H9 (cell line): ENCODE results near the gene CALN1. TPM values are rescaled to one million over a fixed set of nuclear protein-coding genes. Genes with fewer than 3 reads are reported as not detected.

ENCODE experiments used
- DNase-seq: peaks from one replicate; pipeline ENCODE4 v3.0.0-alpha.2; 2017
- H2AFZ ChIP-seq: one replicate; pipeline ENCODE4 v1.6.1; 2013; ENCODE audit warnings: mild to moderate bottlenecking, low read length, control low read depth, moderate library complexity
- H2AK5ac ChIP-seq: 2 replicates; pipeline ENCODE4 v1.6.1; 2013; ENCODE audit warnings: low read length, control low read depth, mixed read lengths; ENCODE audit not compliant: insufficient read length
- H2BK120ac ChIP-seq: one replicate; pipeline ENCODE4 v1.6.1; 2013; ENCODE audit warnings: low read depth, mild to moderate bottlenecking, low read length, control low read depth, inconsistent platforms; ENCODE audit not compliant: poor library complexity, severe bottlenecking
- H2BK12ac ChIP-seq: 2 replicates; pipeline ENCODE4 v1.6.1; 2013; ENCODE audit warnings: low read length, control low read depth, mixed read lengths, low read depth; ENCODE audit not compliant: insufficient read length
- H2BK15ac ChIP-seq: 2 replicates; pipeline ENCODE4 v1.6.1; 2013; ENCODE audit warnings: low read depth, low read length, control low read depth
- H2BK20ac ChIP-seq: one replicate; pipeline ENCODE4 v1.6.1; 2013; ENCODE audit warnings: low read depth, mild to moderate bottlenecking, low read length, control low read depth, inconsistent platforms; ENCODE audit not compliant: poor library complexity, severe bottlenecking
- H2BK5ac ChIP-seq: 2 replicates; pipeline ENCODE4 v1.6.1; 2013; ENCODE audit warnings: low read length, control low read depth, mixed read lengths; ENCODE audit not compliant: insufficient read length
- H3K14ac ChIP-seq: 2 replicates; pipeline ENCODE4 v1.6.1; 2013; ENCODE audit warnings: low read length, control low read depth; ENCODE audit not compliant: insufficient read depth
- H3K18ac ChIP-seq: 2 replicates; pipeline ENCODE4 v1.6.1; 2013; ENCODE audit warnings: low read depth, mild to moderate bottlenecking, mixed read lengths, low read length, control low read depth; ENCODE audit not compliant: insufficient read length
- H3K23ac ChIP-seq: 2 replicates; pipeline ENCODE4 v1.6.1; 2013; ENCODE audit warnings: low read length, control low read depth, mixed read lengths, low read depth; ENCODE audit not compliant: insufficient read length
- H3K23me2 ChIP-seq: 2 replicates; pipeline ENCODE4 v1.6.1; 2013; ENCODE audit warnings: low read depth, mild to moderate bottlenecking, mixed read lengths, low read length, control low read depth; ENCODE audit not compliant: insufficient read length, poor library complexity, severe bottlenecking
- H3K27ac ChIP-seq: 2 replicates; pipeline ENCODE4 v1.5.1; 2013; ENCODE audit warnings: low read length, control low read depth, mixed read lengths, low read depth; ENCODE audit not compliant: insufficient read length
- H3K27me3 ChIP-seq: 2 replicates; pipeline ENCODE4 v1.6.1; 2013; ENCODE audit warnings: low read length, control low read depth, inconsistent platforms; ENCODE audit not compliant: insufficient read depth
- H3K4ac ChIP-seq: 2 replicates; pipeline ENCODE4 v1.6.1; 2013; ENCODE audit warnings: low read depth, mild to moderate bottlenecking, control low read depth, inconsistent platforms, low read length, moderate library complexity
- H3K4me1 ChIP-seq: 2 replicates; pipeline ENCODE4 v1.6.1; 2013; ENCODE audit warnings: low read length, control low read depth, inconsistent platforms; ENCODE audit not compliant: insufficient read depth
- H3K4me2 ChIP-seq: 2 replicates; pipeline ENCODE4 v1.6.1; 2013; ENCODE audit warnings: low read length, control low read depth, mixed read lengths; ENCODE audit not compliant: insufficient read length, insufficient read depth
- H3K56ac ChIP-seq: 2 replicates; pipeline ENCODE4 v1.6.1; 2013; ENCODE audit warnings: low read depth, mild to moderate bottlenecking, mixed read lengths, low read length, control low read depth; ENCODE audit not compliant: insufficient read length
- H3K79me1 ChIP-seq: 2 replicates; pipeline ENCODE4 v1.6.1; 2013; ENCODE audit warnings: low read depth, mild to moderate bottlenecking, moderate library complexity, low read length, control low read depth, inconsistent platforms; ENCODE audit not compliant: insufficient read depth, poor library complexity, severe bottlenecking
- H3K79me2 ChIP-seq: 2 replicates; pipeline ENCODE4 v1.6.1; 2013; ENCODE audit warnings: low read length, control low read depth, inconsistent platforms; ENCODE audit not compliant: insufficient read depth
- H3K9ac ChIP-seq: 2 replicates; pipeline ENCODE4 v1.6.1; 2013; ENCODE audit warnings: low read length, control low read depth, mixed read lengths; ENCODE audit not compliant: insufficient read length; ENCODE audit errors: extremely low read depth
- H3K9me3 ChIP-seq: one replicate; pipeline ENCODE4 v1.6.1; 2013; ENCODE audit warnings: low read depth, low read length, inconsistent platforms; ENCODE audit not compliant: control insufficient read depth
- H3T11ph ChIP-seq: one replicate; pipeline ENCODE4 v1.6.1; 2013; ENCODE audit warnings: mild to moderate bottlenecking, low read length, control low read depth, inconsistent platforms
- H4K20me1 ChIP-seq: one replicate; pipeline ENCODE4 v1.6.1; 2013; ENCODE audit not compliant: control insufficient read depth, insufficient read length, insufficient read depth
- H4K5ac ChIP-seq: 2 replicates; pipeline ENCODE4 v1.6.1; 2013; ENCODE audit warnings: low read depth, mild to moderate bottlenecking, mixed read lengths, low read length, control low read depth; ENCODE audit not compliant: insufficient read length
- H4K8ac ChIP-seq: replicated peaks from 2 replicates; pipeline ENCODE4 v1.6.1; 2013; ENCODE audit warnings: low read length, control low read depth, mixed read lengths, low read depth; ENCODE audit not compliant: insufficient read length
- H4K91ac ChIP-seq: 2 replicates; pipeline ENCODE4 v1.6.1; 2013; ENCODE audit warnings: low read depth, mild to moderate bottlenecking, moderate library complexity, mixed read lengths, low read length, control low read depth; ENCODE audit not compliant: insufficient read length
- H3K27ac Mint-ChIP-seq, 3 experiments: 2 replicates in 2 of 3; 3 replicates in 1 of 3; pipeline ENCODE4 v1.8.0; 2020 to 2021; ENCODE audit warnings: mixed read lengths in 3 of 3, mild to moderate bottlenecking in 1 of 3, moderate library complexity in 1 of 3
- H3K27me3 Mint-ChIP-seq: 2 replicates; pipeline ENCODE4 v1.8.0; 2021; ENCODE audit warnings: low read depth, mild to moderate bottlenecking, moderate library complexity, mixed read lengths
- H3K36me3 Mint-ChIP-seq, 3 experiments: 2 replicates in 2 of 3; 3 replicates in 1 of 3; pipeline ENCODE4 v1.8.0; 2020 to 2021; ENCODE audit warnings: low read depth in 3 of 3, mixed read lengths in 3 of 3; ENCODE audit not compliant: insufficient read depth in 1 of 3
- H3K4me1 Mint-ChIP-seq, 2 experiments: 2 replicates each; pipeline ENCODE4 v1.8.0; 2020; ENCODE audit warnings: mixed read lengths in 2 of 2
- H3K4me3 Mint-ChIP-seq, 2 experiments: 2 replicates in 1 of 2; 3 replicates in 1 of 2; pipeline ENCODE4 v1.8.0; 2020 to 2021; ENCODE audit warnings: mild to moderate bottlenecking in 2 of 2, mixed read lengths in 2 of 2, moderate library complexity in 1 of 2
- H3K9me3 Mint-ChIP-seq, 2 experiments: 2 replicates in 1 of 2; 3 replicates in 1 of 2; pipeline ENCODE4 v1.8.0; 2020; ENCODE audit warnings: mild to moderate bottlenecking in 2 of 2, mixed read lengths in 2 of 2, moderate library complexity in 1 of 2
- CTCF ChIP-seq: fragments of 200-600 bp; sonication (generic); conservative IDR thresholded peaks from 3 replicates; pipeline ENCODE4 v1.8.0; 2021; ENCODE audit warnings: antibody characterized with exemption, mild to moderate bottlenecking
- WGBS: extraction: QIAGEN DNeasy Blood & Tissue Kit; methylation state at CpG from one replicate; pipeline ENCODE4 v1.1.7; 2013; ENCODE audit warnings: missing lambda C conversion rate, low lambda C conversion rate, mixed read lengths; ENCODE audit not compliant: insufficient read length; ENCODE audit errors: extremely low coverage; 5-methylcytosine and 5-hydroxymethylcytosine counted together
- total RNA-seq: library from RNA; stranded (reverse); gene quantifications from 2 replicates; pipeline ENCODE4 v1.2.1, GENCODE V29; 2021

The CALN1 gene
- total RNA-seq, 1 experiment from 2014 or later, result 2.8 TPM

- H3K23me2 ChIP-seq, result no peaks in the 10 kb centered on the region
- no peak overlapping the region for H2BK20ac ChIP-seq
- H2BK12ac ChIP-seq, result no peak overlapping the region
- no peak overlapping the region for H2AFZ ChIP-seq
- H2BK120ac ChIP-seq, result no peak overlapping the region
- H3K27me3 ChIP-seq, result no peaks in the 10 kb centered on the region
- Mint-ChIP-seq H3K4me3 (no peak overlapping the region), H3K4me1 (no peaks in the 10 kb centered on the region), H3K36me3 (no peaks in the 10 kb centered on the region), H3K9me3 (no peaks in the 10 kb centered on the region), H3K27ac (no peak overlapping the region), H3K27me3 (peaks cover 2% of the 10 kb centered on the region; the same call in 1 of the 2 replicates)
- H3K56ac ChIP-seq, result no peak overlapping the region
- no peak overlapping the region for H3K4me2 ChIP-seq
- H3K4ac ChIP-seq, result no peak overlapping the region
- TF ChIP-seq CTCF, result no peak
- H3K9ac ChIP-seq, result no peak overlapping the region
- no peak for DNase-seq
- no peak overlapping the region for H4K5ac ChIP-seq
- no peak overlapping the region for H3K14ac ChIP-seq
- H3K18ac ChIP-seq, result no peak overlapping the region
- no CpG with 5 or more reads among the region's 6 CpGs for WGBS
- H3K9me3 ChIP-seq, result no peaks in the 10 kb centered on the region
- no peak overlapping the region for H3T11ph ChIP-seq
- H3K27ac ChIP-seq, result no peak overlapping the region
- H4K20me1 ChIP-seq, result no peaks in the 10 kb centered on the region
- H4K91ac ChIP-seq, result no peak overlapping the region
- H3K79me1 ChIP-seq, result no peaks in the 10 kb centered on the region
- no peak overlapping the region for H3K23ac ChIP-seq
- no peak overlapping the region for H2BK5ac ChIP-seq
- H3K79me2 ChIP-seq, result no peaks in the 10 kb centered on the region
- H4K8ac ChIP-seq, result no peak overlapping the region
- H2AK5ac ChIP-seq, result no peak overlapping the region
- H3K4me1 ChIP-seq, result no peaks in the 10 kb centered on the region
- no peak overlapping the region for H2BK15ac ChIP-seq
These were observed 554.8 kb downstream of the CALN1 start for GRCh38 chr7:71857338-71857737.
